T follicular helper cell (primary cell): ENCODE data around the gene IFNL2.

Experiments
- DNase-seq: peaks from one replicate; pipeline ENCODE4 v3.0.0-alpha.2; 2020; ENCODE audit warnings: low read depth

Gene IFNL2

DNA sequence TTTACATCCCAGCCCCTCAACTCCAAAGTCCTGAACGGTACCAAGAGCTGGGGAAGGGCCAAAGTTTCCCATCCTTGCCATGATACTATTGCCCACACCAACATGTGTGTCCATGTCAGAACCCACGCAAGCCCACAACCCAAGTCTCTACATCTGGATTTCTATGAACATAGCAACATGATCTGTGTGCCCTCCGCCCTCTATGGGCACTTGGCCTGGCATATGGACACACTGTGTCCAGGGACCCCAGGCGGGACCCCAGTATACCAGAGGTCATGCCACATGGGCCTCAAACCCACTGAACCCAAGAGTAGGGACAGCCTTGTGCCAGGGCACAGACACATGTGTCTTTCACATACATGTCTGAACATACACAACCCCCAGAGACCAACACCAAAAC lies 50.5 kb downstream of the IFNL2 start:
- no peak for DNase-seq

DNA sequence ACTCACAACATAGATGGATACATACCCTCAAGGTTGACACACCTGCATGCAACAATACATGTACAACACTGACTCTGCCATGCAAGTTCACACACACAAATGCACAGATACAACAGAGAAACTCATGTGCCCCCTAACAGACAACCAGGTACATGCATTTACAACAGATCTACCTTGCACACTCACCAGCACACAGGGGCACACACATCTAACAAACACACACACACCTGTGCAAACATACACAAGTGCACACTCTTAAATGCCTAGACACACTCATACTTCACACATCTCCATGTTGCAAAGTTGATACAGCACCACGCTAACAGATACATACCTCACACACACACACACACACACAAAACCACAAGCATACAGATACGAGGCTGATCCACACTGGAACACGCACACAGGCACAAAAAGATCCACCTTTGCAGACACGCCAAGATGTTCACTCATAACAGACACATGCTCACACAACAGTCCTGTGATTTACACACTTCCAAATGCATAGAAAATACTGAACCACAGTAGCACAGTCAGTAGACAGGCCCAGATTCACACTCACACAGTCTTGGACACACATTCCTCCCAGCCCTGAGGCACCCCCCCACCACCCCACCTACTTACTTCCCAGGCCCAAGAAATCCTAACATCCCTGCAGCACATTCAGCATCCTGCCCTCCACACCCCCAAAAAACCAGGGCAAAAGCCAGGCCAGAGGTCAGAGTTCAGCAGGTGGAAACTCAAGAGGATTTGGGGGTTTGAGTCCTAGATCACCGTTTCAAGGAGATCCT lies 51.1 kb downstream of the IFNL2 start:
- DNase-seq = no peak
